HG03378 (cell line): ENCODE measurements around the gene MS4A12.
A peak's percentile ranks its signal among the peaks of the same experiment; 100 is the strongest.
"Not testable (repeated sequence)": the region's sequence is repeated elsewhere in the genome, so short reads cannot be mapped to it uniquely, and the experiment has no call there.

Experiments used
- ATAC-seq: cut with Tn5 transposase; IDR thresholded peaks from one replicate; pipeline ENCODE4 v1.9.1; 2021; ENCODE audit warnings: mild to moderate bottlenecking, moderate library complexity; ENCODE audit not compliant: unreplicated experiment

Gene MS4A12

DNA sequence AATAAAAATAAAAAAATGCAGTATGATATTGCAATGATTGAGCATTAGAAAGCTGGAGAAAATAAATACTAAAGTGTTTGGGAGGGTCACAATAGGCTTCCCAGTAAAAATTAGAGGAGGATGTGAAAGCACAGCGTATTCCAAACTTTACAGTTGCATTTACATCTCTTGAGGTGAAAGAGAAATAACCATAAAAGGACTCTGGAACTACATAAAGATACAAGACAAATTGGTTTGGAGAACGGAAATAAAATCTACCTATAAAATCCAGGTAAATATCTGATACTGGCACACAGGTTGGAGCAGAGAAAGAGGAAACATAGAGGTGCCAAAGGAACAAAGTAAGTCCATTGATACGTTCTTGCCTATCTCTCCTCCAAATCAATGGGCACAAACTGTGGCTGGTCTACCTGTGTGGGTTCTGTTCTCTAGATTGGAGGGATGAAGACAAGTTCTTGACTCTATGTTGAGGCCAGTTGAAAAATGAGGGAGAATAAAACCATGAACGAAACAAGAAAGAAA, at the start of gene MS4A12:
MS4A12 (plus strand) TSS at position 291 of the 522 bp plus-strand sequence. CDS start 4,541 bp downstream, outside the sequence.
- ATAC-seq, result no peak

DNA sequence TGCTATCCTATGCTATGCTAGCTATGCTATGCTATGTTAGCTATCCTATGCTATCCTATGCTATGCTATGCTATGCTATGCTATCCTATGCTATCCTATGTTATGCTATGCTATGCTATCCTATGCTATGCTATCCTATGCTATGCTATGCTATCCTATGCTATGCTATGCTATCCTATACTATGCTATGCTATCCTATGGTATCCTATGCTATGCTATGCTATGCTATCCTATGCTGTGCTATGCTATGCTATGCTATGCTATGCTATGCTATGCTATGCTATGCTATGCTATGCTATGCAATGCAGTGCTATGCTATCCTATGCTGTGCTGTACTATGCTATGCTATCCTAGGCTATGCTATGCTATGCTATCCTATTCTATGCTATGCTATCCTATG, 45.5 kb upstream of the MS4A12 start:
- no peak for ATAC-seq

- no peak for ATAC-seq
Measured at GRCh38 chr11:60447846-60448245, 44.7 kb upstream of the MS4A12 start.

- not testable (repeated sequence) for ATAC-seq
Measured at GRCh38 chr11:60451185-60451584, 41.4 kb upstream of the MS4A12 start.

GRCh38 chr11:60454212-60454611, 38.4 kb upstream of the MS4A12 start:
- ATAC-seq, result no peak

GRCh38 chr11:60455531-60456042, 37.0 kb upstream of the MS4A12 start, which contains the start of gene MS4A1:
TSS of gene MS4A1 (plus strand) at chr11:60455847. CDS start at chr11:60462375, 6,528 bp downstream.
- ATAC-seq, result peak; percentile 86

- peak; percentile 38 for ATAC-seq
Measured at GRCh38 chr11:60457576-60457975, 35.0 kb upstream of the MS4A12 start.

DNA sequence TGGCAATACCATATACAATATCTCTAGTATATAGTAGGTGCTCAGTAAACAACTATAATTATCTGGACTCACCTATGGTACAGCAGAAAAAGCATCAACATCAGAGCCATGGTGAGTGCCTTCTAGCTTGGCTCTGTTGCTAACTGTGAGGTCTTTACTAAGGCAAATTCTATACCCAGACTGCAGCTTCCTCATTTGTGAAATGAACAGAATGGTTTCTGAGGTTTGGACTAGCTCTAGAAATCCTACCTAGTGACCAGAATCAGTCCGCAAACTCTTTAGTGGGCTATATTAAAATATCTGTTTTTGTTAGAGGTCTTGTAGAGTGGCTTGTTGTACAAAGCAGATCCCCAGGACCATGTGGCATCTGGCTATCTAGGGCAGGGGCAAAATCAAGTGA, 33.2 kb upstream of the MS4A12 start:
- ATAC-seq, result no peak

GRCh38 chr11:60468829-60469228, 23.7 kb upstream of the MS4A12 start:
- ATAC-seq, result no peak

DNA sequence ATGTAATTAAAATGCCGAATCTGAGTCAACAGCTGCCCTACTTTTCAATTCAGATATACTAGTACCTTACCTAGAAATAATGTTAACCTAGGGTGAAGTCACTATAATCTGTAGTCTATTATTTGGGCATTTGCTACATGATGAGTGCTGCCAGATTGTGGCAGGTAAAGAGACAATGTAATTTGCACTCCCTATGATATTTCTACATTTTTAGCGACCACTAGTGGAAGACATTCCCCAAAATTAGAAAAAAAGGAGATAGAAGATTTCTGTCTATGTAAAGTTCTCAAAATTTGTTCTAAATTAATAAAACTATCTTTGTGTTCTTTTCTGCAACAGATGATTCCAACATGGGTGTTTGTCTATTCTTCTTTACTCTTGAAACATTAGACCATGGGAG, 22.9 kb upstream of the MS4A12 start:
- ATAC-seq, result no peak

DNA sequence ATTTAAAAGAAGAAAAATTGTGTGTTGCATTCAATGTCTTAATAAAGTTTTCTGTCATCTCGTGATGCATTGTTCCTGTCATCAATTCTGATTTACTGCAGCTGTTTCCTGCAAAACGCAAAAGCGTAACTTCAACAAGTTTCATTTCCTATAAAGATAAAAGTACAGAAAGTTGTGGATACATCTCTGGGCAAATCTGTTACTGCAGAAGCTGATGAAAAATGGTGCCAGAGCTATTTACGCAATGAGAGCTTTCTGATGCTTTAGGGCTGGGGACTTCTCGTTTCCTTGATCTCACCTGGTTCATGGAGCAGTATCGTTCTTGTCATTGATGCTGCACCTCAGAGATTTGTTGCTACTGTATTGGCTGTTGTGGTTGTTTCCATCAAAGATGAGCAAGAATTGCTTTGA, 15.5 kb upstream of the MS4A12 start:
- peak; percentile 63 for ATAC-seq

DNA sequence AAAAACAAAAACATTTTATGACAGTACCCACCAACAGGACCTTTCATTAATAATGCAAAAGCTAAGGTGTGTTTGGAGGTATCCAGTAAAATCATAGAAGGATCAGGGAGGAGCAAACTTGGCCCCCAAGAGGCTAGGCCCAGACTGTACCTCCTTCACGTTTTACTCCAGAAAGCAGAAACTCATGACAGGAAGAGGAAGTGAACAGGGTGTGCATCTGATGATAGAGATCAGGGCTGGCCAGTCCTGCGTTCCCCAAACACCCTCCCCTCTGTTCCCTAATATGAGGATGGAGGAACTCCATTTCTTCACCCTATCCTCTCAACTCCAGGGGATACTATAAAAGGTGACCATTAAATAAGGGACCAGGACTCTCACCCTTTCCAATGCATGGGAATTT, 10.2 kb upstream of the MS4A12 start:
- ATAC-seq, result no peak

GRCh38 chr11:60485987-60486386, 6.6 kb upstream of the MS4A12 start:
- ATAC-seq, result peak; percentile 92

DNA sequence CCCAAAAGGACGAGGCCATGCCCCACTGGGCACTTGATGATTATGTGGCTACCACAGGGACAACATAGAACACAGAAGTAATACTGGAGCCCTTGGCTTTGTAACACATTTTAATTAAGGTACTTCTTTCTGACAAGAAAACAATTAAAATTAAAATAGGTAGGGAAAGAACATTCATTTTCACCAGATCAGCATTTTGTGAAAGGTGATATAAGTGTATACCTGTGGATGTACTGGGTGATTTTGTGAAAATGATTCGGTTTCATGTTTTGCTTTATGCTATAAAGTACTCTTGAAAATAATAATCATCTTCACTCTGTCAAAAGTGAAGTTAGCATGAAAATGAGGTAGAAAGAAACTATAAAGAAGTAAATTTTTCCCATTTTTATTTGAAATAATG, 876 bp downstream of the MS4A12 start:
- no peak for ATAC-seq

DNA sequence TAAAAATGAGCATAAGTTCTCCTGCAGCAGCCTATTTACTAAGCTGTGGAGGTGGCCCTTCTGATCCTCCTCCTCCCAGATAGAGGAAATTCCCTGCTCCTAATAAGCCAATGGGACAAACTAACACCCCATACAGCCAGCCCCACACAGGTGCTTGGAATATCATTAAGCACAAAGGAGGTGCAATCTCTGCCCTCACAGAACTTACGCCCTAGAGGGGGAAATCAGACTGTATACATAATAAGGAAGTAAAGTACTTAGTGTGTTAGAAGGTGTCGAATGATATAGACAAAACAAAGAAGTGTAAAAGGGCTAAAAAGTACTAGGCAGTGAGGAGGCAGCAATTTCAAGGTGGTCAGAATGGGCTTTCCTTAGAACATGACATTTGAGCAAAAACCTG, 5.8 kb downstream of the MS4A12 start:
- peak; percentile 19 for ATAC-seq

DNA sequence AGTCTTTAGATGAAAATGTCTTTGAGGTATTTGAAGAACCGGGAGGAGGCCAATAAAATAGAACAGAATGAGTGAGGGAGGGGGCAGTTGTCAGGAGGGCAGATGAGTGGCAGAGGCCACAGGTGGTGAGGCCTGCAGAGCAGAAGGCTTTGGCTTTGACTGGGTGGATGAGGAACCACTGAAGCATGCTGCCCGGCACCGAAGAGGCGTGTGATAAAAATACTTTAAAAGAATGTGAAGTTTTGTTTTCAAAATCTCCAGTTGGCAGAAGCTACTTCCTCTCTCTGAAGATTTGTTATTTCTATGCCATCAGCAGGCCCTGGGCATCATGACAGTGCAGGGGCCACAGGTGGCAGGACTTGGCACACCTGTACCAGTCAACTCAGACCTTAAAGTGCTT, 6.3 kb downstream of the MS4A12 start:
- ATAC-seq, result peak; percentile 66

- no peak for ATAC-seq
Measured at GRCh38 chr11:60500276-60500910, 7.8 kb downstream of the MS4A12 start.

GRCh38 chr11:60502221-60502775, 9.7 kb downstream of the MS4A12 start:
- ATAC-seq, result no peak

GRCh38 chr11:60504219-60504905, 11.8 kb downstream of the MS4A12 start:
- no peak for ATAC-seq

DNA sequence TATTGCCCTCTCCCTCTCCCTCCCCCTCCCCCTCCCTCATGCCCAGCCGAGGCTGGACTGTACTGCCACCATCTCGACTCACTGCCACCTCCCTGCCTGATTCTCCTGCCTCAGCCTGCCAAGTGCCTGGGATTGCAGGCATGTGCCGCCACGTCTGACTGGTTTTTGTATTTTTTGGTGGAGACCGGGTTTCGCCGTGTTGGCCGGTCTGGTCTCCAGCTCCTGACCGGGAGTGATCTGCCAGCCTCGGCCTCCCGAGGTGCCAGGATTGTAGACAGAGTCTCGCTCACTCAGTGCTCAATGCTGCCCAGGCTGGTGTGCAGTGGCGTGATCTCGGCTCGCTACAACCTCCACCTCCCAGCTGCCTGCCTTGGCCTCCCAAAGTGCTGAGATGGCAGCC, 17.0 kb downstream of the MS4A12 start:
- not testable (repeated sequence) for ATAC-seq

DNA sequence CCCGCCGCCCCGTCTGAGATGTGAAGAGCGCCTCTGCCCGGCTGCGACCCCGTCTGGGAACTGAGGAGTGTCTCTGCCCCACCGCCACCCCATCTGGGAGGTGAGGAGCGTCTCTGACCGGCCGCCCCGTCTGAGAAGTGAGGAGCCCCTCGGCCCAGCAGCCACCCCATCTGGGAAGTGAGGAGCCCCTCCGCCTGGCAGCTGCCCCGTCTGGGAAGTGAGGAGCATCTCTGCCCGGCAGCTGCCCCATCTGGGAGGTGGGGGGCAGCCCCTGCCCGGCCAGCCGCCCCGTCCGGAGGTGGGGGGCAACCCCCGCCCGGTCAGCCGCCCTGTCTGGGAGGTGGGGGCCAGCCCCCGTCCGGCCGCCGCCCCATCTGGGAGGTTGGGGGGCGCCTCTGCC, 17.6 kb downstream of the MS4A12 start:
- ATAC-seq, result not testable (repeated sequence)

- no peak for ATAC-seq
Measured at GRCh38 chr11:60511393-60511792, 18.8 kb downstream of the MS4A12 start.
